Stimulated activated CD4-positive, alpha-beta T cell treated with anti-CD3 and anti-CD28 coated beads, Interleukin-2, amount 100 ng/mL, for 4 hours (primary cell): Measurements from ENCODE around the gene NSDHL.
"Not testable (repeated sequence)": the region's sequence is repeated elsewhere in the genome, so short reads cannot be mapped to it uniquely, and the experiment has no call there.

Source experiments
- DNase-seq: peaks from one replicate; pipeline ENCODE4 v3.0.0-alpha.2; 2020; ENCODE audit warnings: low read depth

NSDHL gene

DNA sequence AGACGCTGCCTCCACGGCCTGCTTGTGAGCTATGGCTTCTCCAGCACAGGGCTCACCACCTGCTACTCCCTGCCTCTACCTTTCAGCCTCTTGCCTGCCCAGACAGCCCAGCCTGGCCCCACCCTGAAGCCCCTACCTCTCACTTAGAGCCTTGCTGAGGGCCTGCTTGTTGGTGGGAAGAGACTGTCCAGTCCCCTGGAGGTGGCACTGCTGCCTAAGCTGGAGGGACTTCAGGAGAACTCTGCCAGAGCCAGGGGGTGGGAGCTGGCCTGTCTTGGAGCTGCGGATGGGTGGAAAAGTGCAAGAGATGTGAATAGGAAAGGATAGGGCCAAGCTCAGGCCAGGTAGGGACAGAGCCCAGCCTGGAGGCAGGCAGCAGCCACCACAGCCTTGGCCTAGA, 64.3 kb downstream of the NSDHL start:
- no peak for DNase-seq

DNA sequence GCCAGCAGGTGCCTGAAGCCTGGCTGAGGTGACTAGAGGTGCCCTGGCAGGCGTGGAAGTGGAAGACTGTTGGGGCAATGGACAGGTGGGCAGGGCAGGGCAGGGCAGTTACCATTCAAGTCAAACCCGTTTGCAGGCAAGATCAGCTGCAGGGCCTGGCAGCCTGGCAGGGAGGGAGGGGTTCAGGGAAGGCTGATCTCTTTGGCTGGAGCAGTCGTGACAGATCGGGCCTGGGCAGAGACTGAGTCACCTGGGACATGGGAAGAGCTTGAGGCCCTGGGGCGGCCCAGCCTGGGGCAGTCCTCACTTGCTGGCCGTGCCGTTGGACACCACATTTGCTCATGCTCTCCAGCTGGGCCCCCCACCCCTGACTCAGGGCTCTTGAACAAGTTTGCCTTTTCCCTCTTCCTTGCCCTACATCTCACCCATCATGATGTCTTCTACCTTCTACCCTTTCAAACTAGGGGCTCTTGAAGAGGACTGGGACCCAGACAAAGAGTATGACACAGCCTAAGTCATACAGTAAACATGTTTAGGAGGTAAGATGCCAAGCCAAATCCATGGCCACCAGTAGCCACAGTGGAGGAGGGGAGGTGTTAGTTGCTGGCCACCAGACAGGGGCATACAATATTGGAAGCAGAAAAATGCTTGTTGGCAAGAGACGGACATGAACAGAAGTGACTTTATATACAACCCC, 65.0 kb downstream of the NSDHL start:
- no peak for DNase-seq

DNA sequence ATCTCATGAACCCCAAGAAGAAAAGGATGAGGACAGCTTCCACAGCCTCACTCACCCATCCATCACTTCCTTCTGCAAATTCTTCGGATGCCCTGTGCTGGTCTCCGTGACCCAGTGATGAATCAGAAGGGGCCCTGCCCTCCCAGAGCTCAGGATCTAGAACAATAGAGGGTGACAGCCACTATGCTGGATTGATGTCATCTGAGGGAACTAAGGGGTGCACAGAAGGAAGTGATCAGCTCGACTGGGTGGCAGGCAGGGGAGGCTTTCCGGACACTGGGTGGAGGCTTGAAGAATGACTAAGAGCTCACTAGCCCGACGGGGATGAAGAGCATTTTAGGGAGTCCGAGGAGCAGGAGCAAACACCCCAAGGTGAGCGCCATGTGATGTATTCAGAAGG, 65.6 kb downstream of the NSDHL start:
- no peak for DNase-seq

DNA sequence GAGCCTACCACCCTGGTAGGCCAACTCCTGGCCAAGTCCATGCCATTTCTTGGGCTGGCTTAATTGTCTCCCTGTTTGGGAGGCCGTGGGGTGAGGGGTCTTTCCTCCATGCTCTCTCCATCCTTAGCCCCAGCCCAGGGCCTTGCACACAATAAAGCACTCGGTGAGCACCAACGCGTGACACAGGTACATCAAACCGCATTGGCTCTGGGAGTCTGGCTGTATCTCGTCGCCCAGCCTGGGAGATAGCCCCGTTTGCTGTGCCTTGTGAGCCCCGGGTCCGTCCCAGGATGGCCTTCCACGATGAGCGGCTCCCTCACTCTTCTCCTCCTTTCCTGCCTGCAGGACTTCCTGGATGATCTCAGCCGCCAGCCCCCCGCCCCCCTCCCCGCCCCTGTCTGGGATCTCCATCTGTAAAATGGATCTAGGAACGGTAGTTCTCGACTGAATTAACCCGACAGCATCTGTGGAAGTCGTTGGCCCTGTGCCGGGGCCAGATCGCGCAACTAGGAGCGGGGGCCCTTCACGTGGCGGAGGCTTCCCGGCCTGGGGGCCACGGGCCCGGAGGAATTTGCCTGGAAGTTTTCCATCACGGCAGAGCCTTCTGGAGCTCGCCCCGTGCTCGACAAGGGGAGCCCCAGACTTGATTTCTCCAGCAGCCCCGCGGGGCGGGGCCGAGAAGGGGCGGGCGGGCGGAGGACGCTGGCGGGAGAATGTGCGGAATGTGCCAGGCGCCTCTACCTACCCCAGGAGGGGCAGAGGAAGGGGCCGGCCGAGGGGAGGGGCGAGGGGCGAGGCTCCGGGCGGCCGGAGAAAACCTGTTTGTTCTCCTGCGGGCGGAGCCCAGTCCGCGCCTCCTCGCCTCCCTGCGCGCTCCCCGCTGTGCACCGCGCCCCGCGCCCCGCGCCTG, 66.6 kb downstream of the NSDHL start, which contains the start of gene ZNF185:
ZNF185 (plus strand) TSS at position 846 of the 910 bp plus-strand sequence. CDS start 16,423 bp downstream, outside the sequence.
- no peak for DNase-seq

DNA sequence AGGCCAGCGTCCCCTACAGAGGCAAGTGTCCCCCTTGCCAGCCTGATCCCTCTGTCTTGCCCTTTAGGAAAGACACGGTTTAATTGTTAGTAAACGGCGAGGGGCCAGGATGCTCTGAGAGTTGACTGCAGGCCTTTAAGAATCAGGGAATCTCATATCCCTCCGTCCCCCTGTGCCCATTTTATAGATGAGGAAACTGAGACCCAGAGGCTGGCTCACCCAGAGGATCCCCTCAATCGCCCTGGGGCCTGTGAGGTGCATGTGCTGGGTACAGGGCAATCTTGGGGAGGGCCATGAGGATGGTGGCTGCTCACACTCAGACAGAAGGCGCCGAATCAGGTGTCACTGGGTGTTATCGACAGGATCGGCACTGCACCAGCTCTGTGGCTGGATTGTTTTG, 67.6 kb downstream of the NSDHL start:
- DNase-seq = no peak

DNA sequence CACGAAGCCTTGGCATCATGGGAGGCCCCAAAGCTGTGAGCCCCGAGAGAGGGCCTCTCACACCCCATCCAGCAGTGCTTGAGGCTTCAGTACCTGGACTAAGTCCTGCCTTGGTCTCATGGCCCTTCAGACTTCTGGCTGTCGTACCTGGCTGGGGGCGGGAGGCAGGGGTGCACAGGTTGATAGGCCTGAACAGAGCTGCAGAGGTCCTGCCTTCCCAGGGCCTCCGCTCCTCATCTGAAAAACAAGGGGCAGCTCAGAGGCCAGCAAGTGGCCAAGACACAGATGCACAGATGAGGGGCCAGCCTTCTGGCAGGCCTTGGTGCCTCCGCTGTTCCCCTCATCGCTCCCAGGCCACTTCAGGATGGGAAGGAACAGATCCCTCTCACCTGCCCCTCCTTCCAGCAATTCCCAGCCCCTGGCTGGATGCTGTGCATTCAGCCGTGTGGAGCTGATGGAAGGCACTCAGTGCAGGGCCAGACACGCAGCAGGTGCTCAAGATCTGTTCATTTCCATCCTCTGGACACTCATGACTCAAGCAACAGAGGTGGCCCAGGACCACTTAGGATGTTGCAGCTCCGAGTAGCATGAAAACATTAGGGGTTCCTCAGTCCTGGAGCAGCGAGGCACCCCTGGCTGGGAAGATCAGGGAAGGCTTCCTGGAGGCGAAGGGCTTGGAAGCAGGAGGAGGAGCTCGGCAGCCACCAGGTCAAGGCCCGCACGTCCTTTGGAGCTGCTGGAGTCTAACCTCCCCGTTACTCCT, 68.4 kb downstream of the NSDHL start:
- DNase-seq = no peak

DNA sequence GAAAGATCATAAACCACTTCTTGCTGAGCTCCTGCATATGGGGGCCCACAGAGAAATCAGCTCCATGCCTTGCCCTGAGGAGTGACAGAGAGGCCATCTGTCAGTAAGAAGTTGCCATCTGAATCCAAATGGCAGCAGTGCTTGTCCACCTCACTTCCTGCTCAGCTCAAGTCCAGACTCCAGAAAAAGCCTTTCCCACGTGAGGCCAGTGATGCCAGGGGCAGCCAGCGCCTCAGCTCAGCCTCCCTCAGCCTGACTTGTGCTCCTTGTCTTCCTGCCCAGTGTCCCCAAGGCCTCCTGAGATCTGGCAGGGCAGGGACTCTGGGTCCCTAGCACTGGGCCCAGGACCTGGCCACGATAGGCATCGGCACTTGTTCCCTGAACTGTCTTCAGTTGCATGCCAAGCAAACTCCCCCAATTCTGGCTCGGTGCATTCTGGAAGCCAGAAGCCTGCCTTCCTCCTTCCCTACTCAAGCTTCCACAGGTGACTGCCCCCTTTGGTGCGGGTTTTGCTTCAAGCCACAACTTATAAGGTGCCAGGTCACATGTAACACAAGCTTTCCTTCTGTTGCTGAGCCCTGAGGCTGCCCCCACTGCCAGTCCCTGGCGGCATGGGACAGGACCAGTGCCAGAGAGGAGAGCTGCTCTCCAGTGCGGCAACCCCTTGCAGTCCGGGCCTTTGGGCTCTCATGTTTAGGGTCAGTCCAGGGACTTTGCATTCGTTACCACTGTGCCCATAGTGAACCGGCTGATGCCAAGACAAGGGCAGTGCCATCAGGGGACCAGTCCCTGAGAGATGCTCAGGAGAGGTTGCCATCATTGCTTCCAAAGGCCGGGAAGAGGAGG, 69.2 kb downstream of the NSDHL start:
- no peak for DNase-seq

DNA sequence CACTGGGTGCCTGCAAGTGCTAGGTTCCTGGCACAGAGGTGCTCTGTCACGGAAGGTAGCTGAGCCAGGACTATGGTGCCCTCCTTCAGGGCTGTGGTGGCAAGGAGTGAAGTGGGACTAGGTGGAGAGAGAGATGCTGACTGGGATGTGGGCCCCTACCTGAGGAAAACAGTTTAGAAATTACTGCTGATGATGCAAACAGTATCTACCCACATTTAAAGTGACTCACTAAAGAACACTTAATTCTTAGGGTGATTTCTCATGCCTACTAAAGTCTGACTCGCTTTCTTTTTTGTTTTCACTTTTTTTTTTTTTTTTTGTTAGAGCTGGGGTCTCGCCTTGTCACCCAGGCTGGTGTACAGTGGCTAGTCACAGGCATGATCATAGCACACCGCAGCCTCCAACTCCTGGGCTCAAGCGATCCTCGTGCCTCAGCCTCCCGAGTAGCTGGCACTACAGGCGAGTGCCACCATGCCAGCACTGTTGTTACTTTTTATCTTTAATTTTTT, 70.1 kb downstream of the NSDHL start:
- DNase-seq = no peak

DNA sequence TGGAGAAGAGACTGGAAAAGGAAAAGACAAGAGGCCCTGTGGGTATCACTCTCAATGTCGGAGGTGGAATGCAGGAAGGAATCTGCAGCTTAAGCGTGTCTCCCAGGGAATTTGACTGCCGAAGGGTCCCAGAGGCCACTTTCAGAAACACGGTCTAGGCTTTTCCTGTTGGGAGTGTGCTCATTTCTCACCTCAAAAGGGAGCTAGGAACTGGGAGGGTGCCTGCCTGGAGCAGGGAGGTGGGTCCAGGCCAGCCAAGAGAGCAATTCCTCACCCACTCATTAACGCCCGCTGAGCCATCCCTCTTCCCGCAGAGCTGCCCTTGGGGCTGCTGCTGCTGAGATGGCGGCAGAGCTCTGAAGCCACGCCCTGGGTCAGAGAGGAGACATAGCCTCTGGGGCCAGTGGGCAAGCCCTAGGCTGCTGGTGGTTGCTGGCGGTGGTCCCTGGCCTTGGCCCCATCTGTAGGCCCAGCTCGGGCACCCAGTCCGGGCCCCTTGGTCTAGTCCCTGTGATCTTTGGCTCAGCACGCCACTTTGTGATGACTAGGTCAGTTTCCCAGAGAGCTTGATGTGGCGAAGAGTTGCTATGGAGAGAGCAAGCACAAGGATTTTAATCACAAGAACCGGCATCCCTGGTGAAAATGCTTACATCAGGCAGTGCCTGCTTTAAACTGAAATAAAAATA, 71.1 kb downstream of the NSDHL start:
- no peak for DNase-seq

DNA sequence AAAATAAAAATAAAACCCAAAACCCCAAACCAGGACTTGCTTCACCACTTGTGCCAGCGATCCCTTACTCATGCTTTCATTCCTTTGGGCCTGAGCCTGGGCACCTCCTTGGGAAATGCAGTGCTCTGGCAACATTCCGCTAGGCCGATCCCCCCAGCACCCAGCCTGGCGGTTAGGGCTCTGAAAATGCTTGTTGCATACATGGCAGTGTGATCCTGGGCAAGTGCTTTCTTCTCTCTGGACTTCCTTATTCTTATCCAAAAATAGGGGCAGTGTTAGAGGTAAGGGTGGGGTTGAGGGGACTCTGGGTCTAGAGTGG, 71.6 kb downstream of the NSDHL start:
- DNase-seq = no peak

DNA sequence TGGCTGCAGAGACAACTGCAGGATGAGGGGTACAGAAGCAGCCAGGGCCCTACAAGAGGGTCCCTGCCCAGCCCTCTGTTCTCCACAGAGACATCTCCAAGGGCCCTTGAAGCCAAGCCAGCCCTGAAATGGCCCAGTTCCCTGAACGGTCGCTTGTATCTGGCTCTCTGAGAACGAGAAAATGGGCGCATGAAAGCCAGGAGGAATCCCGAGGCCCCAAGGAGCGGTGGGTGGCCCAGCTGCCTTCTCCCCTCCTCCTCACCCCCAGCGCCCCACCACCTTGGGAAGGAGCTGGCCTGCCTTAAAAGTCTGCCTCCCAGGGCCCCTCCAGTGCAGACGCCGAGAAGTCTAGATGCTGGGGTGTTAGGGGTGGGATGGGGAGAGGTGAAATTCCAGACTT, 72.7 kb downstream of the NSDHL start:
- no peak for DNase-seq

DNA sequence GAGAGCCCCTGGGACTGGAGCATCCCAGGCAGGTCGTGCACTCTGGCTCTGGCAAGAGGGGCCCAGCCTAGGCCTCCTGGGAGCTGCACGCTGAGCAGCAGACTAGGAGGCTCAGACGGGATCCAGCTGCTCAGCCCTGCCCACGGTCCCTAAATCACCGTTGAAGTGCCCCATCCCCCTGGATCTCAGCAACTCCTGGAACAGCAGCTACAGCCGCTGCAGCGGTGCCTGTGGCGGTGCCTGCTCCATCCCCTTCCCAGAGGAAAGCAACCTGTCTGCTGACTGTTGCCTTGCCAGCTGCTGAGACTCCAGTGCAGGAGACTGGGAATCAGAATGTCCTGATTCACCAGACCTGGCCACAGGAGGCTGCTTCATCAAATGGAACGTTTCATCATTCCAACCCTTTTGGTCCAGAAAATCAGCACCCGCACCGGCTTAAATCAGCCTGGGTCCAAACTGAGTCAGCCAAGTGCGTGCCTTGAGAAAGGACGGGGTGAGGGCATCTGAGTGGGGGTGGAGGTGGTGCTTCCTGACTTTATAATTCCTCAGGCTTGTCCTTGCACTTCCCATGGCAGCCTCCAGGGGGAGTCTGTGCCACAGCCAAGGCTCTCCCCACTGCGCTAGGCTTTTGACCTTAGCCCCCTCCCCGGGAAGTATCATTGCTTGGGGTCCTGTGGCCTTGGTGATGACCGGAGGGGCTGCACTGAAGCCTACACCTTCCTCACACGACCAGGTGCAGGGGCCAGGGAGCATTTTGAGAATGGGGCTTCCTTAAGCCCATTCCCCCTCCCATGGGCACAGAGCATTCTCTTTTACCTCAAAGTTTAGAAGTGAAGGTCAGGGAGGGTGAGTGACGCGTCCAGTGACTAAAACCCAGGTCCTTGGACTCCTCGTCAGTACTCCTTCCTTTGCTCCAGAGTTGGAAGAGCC, 73.6 kb downstream of the NSDHL start:
- DNase-seq = no peak

DNA sequence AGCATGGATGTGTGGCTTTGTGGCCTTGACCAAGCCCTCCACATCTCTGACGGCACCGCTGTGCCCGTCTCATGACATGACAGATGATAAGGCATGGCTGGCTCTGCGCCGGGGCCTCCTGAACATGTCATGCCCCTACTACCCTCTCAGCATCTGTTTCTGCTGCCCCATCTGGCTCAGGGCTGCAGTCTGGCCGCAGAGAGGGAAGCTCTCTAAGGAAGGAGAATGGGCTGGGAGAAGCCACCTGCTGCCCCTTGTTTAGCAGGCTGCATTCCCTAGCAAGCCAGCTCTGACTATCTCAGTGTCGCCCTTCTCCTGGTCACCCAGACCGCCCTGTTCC, 74.2 kb downstream of the NSDHL start:
- no peak for DNase-seq

DNA sequence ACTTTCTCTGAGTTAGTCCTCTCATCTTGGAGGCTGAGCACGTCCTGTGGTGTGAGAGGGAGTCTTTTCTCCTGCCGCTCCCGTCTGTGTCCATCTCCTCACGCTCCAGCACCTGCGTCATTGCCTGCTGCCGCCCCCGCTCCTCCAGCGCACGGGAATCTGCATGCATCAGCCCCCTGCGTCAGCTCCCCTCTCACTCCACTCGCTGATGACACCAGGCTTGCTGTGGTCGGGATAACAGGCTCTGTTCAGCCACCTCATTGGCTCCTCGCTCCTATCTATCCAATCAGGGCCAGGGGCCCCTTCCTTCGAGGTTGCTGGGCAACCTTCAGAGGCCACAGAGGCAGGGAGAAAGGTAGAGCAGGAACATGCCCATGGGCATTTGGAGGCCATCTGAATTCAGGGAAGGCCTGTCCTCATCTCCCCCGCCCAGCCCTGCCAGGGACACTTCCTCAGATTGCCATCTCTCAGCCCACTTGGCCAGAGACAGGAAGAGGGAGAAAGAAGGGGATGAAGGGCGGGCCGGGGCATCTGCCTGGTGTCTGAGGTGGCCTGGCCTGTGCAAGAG, 76.3 kb downstream of the NSDHL start:
- no peak for DNase-seq

DNA sequence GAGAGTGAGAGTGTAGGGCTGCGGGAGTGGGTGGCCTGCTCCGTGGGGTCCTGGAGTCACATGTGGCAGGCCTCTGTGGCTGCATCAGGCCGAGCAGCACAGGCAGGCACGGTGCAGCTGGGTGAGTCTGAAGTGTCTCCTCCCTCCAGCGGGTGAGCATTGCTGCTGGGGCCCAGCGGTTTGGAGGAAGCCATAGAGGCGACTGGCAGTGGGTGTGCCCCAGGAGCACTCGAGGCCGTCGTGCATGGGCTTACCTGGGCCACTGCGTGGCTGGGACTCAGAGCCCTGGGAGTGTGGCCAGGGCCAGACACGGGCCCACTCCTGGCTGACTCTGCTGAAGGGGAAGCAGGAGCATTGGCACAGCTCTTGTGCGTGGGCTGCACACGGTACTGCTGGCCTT, 77.6 kb downstream of the NSDHL start:
- DNase-seq = no peak

DNA sequence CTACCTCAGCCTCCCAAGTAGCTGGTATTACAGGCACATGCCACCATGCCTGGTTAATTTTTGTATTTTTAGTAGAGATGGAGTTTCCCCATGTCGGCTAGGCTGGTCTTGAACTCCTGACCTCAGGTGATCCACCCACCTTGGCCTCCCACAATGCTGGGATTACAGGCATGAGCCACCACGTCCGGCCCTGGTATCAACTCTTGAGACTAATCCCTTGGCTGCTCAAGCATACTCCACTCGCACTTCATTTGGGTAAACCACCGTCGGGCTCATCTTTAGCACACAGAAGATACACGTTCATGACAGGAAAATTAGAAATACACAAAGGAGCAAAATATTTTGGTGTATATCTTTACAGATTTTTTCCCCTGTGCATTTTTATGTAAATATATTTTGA, 79.2 kb downstream of the NSDHL start:
- not testable (repeated sequence) for DNase-seq

DNA sequence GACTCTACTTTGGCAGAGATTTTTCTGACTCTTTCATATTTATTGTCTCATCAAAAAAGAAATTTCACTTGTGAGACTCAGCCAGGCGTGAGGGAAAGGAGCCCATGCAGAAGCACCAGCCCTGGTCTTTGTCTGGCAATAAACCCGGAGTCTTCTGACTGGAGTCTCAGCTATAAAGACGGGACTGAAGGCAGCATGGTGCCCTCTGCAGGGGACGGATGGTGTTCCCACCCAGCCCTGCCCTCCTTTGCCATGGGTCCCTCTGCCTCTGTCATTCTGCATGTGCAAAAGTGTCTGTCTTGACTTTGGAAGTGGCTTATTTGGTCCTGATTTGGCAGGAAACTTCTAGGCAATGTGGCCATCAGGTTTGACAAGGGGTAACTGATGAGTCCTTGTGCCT, 81.2 kb downstream of the NSDHL start:
- DNase-seq = no peak

DNA sequence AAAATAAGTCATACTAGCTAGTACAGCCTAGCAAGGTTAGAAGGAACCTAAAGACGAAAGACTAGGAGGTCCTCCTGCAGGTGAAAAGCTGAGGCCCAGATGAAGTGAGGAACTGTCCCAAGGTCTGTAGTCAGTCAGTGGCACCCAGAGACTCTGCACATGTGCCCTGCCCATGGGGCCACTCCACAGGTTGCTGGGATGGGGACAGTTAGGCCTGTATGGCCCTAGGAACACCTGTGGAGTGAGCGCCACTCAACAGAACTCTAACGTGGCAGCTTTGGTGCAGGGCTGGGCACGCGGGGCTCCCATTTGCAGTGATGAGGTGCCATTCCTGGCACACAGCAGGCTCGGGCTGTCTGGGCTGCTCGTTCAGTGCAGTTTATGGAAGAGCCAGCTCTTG, 81.8 kb downstream of the NSDHL start:
- DNase-seq = no peak

DNA sequence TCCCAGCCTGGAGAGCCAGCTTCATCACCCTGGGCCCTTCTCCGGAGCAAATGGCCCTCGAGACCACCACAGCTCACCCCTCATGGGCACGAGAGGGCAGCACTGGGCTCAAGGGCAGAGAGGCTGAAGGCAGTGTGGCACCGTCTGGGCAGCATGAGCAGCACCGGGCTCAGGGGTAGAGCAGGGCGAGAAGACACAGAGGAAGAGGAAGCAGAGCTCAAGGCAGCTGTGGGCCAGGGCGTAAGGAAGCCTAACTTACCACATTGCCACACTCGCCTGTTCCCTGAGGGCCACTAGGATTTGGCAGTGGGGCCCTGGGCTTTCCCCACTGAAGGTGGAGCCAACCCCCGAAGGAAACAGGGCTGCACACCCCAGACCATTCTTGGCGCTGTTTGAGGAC, 82.5 kb downstream of the NSDHL start:
- no peak for DNase-seq

DNA sequence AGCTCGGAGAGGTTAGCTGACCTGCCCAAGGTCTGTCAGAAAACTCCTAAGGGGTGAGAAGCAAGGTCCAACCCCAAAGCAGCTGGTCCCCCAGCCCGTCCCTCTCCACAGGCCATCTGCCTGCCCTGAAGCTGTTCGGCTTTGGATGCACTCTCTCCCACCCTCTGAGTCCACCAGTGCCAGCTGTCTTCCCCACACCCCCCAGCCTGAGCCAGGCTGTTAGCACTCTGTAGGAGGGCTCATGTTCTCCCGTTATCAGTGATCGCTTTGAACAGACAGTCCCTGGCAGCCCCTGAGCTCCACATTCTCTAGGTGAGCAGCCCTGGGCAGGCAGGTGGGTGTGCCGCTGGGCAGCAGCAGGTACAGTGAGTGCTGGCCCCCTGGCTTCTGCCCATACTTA, 83.0 kb downstream of the NSDHL start:
- no peak for DNase-seq
